Activated CD4-positive, alpha-beta T cell treated with anti-CD3 and anti-CD28 coated beads, Interleukin-2, amount 50 U/mL, for 24 hours (primary cell): ENCODE measurements around the gene C1orf167.

ENCODE experiments used
- DNase-seq, 2 donors: peaks; one replicate each; pipeline ENCODE4 v3.0.0-alpha.2; 2020; ENCODE audit warnings: low read depth in 1 of 2, low spot score in 1 of 2

The C1orf167 gene, protein sequence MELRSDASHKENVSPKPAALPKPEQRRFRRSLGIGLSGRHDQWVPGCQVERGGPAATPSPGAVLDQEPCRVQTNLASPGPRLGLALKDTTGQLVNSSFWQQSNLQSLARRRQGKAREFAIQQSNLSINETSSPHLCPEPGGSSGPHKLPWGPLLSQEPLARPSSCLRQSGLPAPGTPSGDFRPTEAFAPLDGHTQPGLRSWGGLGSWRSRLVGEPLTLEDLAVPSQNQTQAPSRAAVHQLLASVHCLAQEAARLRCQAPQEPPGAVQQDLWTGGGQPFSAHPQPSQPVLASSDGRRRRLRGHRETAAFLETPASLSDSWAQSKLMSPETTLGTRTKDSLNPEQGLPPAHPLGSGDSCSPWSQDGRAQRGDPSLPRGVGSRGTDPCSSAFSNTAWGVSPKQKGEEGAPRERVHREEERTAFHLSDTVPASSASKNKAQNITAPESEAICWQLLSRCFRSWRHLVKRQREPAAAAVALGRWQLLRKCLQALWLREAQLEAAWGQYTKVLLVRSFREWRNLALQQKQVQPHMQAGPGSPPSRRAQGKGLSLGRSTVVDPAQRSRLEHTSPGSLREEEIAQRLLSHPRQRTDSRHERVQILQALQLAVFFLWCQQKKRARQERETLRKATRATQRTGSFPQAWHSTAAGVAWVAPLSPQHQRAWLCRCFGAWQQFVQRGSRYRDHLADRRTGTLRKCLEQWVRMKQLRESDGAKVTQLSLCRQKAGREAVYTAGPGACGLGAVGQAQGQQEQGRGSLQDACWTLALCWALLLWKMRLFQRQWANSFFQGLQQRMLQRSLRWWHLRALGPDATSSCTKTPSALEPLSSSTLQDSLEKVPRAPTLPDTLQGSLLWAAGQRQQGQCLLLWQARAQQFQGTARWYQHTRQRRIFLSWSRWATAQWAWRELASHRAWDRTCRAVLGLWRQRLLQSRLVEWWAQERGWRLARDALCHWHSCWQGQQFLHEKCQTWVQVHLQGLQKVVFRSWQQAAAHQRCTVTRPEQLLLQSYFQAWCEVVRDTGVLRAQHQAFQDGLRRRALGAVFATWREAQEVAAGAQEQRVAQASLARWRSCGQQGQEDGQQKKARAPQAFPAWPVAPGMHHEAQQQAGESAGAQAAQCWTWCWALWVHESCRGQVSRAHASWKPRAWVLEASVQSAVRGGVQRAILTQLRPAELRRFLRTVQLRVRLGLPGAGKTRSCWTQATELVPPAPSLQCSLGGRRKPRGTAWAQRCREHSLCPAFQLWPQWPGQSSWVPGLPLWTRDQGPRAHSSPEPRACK (N-terminal part only)

DNA sequence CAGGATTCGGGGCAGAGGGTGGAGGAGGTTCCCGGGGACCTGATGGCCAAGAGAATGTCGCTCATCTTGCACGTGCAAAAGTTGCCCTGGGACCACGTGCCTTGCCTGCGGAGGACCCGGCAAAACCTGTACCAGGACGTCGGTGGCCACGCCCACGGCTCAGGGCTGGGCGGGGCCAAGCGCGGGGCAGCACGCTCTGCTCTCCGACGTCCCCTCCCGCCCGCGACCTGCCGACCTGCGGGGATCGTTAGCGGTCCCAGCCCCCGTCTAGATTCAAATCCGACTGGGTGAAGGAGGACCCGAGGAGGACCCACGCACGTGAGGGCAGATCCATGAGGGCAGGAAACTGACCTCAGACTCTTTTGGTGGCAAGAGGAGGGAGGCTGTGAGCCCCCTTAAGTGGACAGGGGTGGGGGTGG is at the start of gene C1orf167:
Gene C1orf167, plus strand, starts transcription at position 206 of the 419 bp plus-strand sequence. CDS start 2,208 bp downstream, outside the sequence.
- DNase-seq = no peak

DNA sequence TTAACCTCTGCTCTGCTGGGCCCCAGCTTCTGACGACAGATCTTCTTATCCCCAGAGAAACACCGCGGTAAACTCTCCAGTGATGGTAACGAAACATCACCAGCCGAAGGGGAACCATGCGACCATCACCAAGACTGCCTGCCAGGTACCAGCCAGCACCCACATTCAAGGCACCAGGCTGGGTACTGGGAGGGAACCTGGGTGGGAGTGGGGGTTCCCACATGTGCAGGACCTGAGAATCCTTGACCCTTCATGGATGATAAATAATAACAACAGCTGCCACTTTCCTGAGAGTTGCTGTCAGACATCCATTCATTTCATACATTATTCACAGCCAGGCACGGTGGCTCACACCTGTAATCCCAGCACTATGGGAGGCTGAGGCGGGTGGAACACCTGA is 49.7 kb upstream of the C1orf167 start:
- DNase-seq = no peak

DNA sequence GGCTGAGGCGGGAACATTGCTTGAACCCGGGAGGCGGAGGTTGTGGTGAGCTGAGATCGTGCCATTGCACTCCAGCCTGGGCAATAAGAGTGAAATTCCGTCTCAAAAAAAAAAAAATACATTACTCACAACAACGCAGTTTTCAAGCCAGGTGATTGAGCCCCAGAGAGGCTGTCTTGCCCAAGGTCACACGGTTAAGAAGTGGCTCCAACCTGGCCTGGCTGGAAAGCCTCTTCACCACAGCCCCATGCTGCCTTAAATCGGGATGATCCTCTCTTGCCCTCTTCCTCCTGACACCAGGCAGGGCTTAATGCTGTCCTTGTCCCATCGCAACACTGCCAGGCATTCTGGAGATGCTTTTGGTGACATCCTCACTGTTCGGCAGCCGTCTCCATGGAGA is 48.9 kb upstream of the C1orf167 start:
- no peak for DNase-seq

DNA sequence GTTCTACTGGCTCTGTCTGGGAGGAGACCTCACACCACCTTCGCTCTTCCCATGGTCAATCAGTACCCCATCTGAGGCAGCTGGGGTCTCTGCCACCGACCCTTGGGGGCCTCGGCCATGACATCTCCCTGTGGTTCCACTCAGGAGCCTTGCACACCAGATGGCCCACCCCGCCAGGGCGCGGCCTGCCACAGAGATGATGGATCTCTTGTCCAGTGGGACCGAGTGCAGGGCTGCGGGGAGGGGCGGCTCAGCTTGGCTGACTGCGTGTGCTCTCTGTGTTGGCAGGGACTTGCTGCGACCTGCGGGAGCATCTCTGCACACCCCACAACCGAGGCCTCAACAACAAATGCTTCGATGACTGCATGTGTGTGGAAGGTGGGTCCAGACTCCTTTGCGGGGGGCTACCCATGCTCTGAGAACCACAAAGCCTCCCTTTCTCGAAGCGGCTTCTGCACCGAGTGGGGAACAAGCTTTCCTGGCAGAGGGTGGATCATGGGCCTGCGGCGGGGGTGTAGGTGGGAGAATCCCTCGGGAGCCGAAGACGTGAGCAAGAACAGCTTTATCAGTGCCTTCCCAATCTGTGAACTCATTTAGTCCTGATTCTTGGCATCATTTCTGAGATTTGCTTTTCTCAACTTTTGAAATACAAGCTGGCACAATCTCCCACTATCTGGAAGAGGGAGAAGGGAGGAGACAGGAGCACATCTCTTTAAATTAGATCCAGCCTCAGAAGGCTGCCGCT is 47.0 kb upstream of the C1orf167 start:
- DNase-seq = no peak

DNA sequence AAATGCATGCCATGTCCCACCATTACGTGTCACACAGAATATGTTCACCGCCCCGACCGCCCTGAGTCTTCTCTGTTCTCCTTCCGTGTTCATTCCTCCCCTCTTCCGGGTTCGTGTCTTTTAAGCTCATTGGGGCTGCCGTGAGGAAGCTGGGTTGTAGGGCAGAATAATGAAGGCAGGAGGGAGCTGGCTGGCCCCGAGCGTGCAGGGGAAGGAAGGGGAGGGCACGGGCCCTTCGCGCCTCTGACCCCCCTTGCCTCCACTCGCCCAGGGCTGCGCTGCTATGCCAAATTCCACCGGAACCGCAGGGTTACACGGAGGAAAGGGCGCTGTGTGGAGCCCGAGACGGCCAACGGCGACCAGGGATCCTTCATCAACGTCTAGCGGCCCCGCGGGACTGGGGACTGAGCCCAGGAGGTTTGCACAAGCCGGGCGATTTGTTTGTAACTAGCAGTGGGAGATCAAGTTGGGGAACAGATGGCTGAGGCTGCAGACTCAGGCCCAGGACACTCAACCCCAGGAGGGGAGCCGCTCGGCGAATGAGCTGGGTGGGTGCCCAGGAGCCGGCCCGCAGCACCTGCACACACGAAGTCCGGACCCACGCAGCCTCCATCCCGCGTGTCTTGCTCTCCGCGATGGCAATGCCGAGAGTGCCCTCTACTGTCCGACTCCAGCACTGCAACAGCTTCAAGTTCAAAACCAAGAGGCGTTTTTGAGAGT is 42.5 kb upstream of the C1orf167 start:
- DNase-seq = peak; percentile 76 to 79

DNA sequence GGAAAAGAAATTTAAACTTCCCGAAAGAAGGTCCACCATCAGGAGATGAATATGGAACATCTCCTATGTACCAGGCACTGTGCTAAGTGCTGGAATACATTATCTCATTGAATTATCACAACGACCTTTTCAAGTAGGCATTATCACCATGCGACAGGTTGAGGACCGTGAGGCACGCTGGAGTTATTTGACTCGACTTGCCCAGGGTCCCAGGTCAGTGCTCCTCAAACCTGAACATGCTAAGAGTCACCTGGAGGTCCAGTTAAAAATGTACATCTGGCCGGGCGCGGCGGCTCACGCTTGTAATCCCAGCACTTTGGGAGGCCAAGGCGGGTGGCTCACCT is 42.0 kb upstream of the C1orf167 start:
- no peak for DNase-seq

DNA sequence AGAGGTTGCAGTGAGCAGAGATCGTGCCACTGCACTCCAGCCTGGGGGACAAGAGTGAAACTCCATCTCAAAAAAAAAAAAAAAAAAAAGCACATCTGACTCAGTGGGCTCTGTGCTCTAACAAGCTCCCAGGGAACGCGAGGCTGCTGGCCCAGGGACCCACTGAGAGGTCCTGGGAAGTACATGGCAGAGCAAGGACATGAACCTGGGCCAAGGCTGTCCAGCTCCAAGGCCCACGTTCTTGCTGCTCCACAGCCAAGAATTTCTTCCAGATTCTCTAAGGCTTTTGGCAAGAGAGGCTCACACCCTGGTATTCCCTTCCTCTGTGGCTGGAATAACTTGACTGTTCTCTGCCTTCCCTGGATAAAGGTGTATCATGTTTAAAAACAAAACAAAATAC is 41.5 kb upstream of the C1orf167 start:
- DNase-seq = no peak

DNA sequence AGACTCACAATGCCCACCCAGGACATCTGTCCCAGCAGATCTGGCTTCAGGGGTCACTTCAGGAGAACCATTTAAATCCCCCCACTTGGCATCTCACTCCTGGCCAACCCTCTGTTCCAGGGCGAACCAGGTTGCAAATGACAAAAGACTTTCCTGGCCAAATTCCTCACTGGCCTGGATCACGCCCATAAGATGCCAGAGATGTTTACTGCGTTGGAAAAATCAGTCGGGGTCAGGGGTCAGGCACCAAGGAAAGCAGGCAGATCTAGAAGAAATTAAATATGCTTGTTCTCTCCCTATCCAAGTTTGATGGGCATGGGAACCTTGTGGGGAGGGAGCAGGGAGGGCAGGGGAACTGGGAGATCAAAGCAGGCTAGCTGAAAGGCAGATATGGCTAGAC is 40.7 kb upstream of the C1orf167 start:
- DNase-seq = no peak

DNA sequence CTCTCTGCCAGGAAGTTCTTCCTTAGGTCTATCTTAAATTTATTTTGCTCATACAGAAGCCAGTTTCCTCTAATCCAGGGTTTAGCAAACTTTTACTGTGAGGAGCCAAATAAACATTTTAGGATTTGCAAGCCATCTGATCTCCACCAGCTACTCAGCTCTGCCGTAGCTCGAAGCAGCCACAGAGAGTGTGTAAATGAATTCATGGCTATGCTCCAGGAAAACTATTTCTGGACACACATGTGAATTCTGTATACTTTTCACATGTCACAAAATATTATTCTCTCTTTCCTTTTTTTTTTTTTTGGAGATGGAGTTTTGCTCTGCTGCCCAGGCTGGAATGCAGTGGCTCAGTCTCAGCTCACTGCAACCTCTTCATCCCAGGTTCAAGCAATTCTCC is 39.5 kb upstream of the C1orf167 start:
- no peak for DNase-seq

DNA sequence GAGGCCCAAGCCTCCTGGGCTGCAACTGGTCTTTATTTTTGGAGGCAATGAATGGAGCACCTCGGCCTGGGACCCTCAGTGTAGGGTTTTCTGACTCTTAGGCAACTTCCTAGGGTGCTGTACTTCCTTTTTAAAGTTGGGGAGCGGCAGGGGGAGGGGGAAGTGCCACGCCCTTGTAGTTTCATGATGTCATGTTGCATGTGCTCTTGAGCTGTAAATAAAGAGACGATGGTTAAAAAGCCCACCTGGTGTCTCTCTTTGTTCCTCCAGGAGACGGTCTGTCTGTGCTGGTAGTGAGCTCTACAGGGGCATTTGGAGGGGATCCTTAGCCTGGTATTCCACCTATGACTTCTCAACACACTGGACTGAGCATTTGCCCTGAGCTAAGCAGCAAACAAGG is 36.4 kb upstream of the C1orf167 start:
- no peak for DNase-seq

DNA sequence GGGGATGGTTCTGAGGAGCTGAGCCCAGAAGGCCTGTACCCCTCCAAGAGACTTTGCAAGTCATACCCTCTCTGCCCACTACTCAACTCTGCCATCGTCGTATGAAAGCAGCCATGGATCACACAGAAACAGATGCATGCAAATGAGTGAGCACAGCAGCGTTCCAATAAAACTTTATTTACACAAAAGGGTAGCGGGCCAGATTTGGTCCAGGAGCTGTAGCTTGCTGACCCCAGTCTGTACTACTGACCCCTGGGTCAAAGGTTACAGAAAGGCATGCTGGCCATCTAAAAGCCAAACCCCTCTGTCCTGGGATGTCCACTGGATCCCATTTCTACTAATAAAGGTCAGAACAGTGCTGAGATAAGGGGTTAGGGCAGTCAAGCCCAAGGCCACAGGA is 34.9 kb upstream of the C1orf167 start:
- DNase-seq = no peak

DNA sequence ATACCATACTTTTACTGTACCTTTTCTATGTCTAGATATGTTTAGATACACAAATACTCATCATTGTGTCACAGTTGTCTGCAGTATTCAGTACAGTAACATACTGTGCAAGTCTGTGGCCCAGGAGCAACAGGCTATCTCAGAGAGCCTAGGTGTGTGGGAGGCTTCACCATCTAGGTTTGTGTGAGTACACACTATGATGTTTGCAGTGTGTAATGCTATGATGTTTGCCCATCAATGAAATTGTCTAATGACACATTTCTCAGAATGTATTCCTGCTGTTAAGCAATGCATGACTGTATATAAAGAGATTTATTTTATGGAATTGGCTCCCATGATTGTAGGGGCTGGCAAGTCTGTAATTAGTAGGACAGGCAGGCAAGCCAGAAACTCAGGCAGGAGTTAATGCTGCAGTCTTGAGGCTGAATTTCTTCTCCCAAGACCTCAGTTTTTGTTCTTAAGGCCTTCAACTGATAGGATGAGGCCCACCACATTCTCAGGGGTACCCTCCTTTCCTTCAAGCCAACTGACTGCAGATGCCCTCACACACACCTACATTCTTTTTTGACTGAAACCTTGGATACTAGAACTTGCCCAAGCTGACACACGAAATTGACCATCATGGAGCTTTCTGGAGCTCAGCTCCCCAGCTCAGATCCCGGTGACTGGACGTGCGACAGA is 33.7 kb upstream of the C1orf167 start:
- DNase-seq = no peak

DNA sequence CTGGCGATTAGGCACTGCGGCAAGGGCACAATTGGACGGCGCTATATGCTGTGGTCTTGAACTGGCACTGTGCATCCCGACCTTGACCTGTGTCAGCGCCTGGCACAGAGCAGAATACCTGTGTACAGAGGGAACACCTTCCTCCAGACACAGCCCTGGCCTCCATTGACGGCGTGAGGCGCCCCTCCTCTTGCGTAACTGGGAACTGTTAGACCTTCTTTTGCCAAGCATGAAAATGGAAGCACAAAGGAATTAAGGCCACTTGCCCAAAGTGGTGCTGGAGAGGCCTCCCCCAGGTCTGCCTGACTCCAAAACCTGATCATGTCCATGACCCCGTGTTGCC is 32.9 kb upstream of the C1orf167 start:
- no peak for DNase-seq

DNA sequence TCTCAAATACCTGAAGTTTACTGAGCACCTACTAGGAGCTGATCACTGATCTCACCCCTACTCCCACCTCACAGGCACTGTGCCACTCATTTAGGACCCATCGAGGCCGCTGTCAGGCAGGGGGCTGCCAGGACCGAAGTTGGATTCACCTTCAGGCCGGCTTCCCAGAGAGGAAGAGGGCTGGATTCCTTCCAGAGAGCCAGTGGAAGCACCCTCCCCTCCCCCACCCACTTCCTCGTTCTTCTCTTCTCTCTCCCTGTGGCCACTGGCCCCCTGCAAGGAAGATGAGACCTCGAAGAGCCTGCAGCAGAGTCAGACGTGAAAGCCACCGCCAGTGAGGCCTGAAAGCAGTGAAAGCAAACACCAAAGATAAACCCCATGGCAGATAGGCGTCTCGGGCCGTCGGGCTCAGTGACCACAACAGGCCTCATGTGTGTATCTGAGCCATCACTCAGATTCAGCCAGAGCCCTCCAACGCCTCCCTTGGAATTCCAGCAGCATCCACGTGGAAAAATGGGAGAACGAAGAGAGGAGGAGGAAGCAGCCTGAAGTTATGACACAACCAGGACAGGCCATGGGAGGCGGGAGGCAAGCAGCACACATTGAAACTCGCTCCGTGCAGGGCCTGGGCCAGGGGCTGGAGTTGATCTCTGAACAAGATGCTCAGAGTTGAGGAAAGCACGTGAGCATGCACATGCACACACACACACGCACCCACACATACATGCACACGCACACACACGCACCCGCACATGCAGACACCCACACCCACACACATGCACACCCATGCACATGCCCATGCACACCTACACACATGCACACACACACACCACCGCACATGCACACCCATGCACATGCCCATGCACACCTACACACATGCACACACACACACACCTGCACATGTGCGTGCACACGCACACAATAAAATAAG is 32.2 kb upstream of the C1orf167 start:
- no peak for DNase-seq

DNA sequence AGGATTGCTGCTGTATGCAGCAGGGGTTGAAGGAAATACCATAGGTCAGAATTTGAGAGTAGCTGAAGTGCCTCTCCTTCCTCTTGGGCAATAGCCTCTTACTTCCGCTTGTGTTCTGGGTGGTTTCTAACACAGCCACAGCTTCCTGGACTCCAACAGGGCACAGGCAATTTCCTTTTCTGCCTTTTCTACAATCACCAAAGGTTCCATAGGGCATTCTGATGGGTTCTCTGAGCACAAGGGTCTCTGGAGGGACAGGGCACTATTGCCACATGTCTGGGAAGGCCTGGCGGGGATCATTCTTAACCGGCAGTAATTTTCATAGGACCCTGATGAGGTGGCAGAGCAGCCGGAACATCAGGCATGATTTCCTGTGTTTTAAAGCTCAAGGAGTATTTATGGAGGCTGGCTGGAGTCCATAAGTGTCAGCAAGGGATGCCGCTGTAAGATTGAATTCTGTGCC is 31.5 kb upstream of the C1orf167 start:
- DNase-seq = no peak

DNA sequence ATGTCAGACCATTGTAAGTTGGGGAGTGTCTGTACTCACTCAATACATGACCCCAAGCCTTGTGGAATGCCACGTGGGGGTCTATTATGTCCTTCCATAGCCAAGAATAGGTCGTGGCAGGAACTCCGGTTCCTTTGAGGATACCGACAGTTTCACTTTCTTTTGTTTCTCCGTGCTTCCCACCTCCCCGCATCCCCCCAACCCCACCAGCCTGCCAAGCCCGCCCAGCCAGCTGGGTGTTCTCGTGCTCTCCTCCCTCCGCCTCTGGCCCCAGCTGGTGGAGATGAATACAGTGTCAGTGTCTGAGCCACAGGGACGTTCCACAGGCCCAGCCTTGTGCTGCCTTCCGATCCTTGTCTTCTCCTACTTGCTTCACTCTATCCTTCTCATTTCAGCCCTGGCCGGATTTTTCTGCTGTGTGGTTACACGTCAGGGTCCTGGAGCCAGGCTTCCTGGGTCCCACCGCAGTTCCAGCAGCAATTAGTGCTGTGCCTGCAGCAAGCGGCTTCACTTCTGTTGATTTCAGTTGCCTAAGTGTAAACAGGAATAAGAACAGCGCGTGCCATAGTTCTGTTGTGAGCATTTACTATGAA is 30.2 kb upstream of the C1orf167 start:
- no peak for DNase-seq

DNA sequence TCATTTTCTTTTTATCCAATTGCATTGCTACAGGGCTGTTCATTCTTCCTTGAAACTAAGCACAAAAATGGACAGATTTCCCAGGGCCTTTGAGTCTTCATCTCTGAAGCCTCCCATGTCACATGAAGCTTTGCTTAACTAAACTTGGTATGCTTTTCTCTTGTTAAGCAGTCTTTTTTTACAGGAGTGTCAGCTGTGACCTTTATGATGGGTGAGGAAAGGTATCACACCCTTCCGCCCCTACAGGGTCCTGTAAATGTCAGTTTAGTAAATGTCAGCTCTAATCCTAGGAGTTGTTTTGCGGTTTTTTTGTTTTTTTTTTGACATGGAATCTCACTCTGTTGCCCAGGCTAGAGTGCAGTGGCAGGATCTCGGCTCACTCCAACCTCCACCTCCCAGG is 28.7 kb upstream of the C1orf167 start:
- DNase-seq = no peak

DNA sequence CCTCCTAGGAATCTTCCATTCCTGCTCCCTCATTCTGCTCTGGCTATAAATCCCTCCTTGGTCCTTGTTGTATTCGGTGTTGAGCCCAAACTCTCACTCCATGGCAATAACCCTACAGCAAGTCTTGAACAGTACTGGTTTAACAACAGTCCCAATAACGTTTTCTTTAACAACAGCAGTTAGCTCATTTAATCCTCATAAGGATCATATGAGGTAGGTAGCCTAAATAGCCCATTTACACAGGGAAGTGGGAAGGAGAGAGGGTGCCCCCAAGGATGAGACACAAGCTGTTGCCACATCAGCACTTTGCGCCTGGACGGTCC is 26.5 kb upstream of the C1orf167 start:
- no peak for DNase-seq
